ENCODE measurements around the gene CCDC174.

DNA sequence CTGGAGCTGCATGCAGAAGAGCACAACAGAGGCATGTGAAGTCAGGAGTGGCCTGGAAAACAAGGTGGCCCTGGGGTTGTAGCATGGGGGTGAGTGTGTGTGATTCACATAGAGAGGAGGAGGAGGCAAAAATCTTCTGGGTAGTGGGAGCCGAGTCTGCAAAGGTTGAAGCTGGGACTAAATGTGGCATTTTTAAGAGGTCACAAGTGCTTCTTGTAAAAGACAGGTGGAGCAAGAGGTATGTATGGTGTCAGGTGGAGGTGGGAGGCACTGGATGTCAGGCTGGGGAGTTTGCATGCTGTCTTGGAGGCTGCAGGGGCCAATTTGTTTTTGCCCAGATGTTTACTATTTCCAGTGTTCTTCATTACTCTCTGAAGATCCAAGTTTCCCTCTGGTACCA lies 65.7 kb downstream of the CCDC174 start:
- TF ChIP-seq, protein P1, sequence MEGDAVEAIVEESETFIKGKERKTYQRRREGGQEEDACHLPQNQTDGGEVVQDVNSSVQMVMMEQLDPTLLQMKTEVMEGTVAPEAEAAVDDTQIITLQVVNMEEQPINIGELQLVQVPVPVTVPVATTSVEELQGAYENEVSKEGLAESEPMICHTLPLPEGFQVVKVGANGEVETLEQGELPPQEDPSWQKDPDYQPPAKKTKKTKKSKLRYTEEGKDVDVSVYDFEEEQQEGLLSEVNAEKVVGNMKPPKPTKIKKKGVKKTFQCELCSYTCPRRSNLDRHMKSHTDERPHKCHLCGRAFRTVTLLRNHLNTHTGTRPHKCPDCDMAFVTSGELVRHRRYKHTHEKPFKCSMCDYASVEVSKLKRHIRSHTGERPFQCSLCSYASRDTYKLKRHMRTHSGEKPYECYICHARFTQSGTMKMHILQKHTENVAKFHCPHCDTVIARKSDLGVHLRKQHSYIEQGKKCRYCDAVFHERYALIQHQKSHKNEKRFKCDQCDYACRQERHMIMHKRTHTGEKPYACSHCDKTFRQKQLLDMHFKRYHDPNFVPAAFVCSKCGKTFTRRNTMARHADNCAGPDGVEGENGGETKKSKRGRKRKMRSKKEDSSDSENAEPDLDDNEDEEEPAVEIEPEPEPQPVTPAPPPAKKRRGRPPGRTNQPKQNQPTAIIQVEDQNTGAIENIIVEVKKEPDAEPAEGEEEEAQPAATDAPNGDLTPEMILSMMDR (IDR thresholded peaks at IDR 0.05; ENCODE audit: extremely low read depth in 1 of 2, insufficient read depth in 1 of 2, low read depth in 1 of 2, low read length in 2 of 2) = no peak
- no peak for TF ChIP-seq POLR2AphosphoS5 (IDR thresholded peaks at IDR 0.05; ENCODE audit: insufficient read depth, low read depth, low read length)
- TF ChIP-seq, protein P2, sequence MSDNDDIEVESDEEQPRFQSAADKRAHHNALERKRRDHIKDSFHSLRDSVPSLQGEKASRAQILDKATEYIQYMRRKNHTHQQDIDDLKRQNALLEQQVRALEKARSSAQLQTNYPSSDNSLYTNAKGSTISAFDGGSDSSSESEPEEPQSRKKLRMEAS (IDR thresholded peaks at IDR 0.05; ENCODE audit: insufficient read depth, insufficient read length) = no peak
- no peak for TF ChIP-seq POLR2A (IDR thresholded peaks at IDR 0.05; ENCODE audit: low read depth, low read length)
- TF ChIP-seq EZH2 (IDR thresholded peaks at IDR 0.05; ENCODE audit: borderline replicate concordance, low read depth, low read length, severe bottlenecking) = no peak

Measured in endothelial cell of umbilical vein (primary cell).